PFSK-1 (cell line): Measurements from ENCODE around the gene IPO5.

ENCODE experiments used
- FOXP2 ChIP-seq: optimal IDR thresholded peaks from 2 replicates; pipeline ENCODE3; 2011; ENCODE audit warnings: borderline replicate concordance, control low read depth, inconsistent platforms; ENCODE audit not compliant: insufficient read depth; ENCODE audit errors: extremely low read length, extremely low read depth
- POLR2AphosphoS5 ChIP-seq: IDR thresholded peaks from 2 replicates; pipeline ENCODE4 v1.6.1; 2012; ENCODE audit warnings: low read depth, mild to moderate bottlenecking, control low read depth, low read length, moderate library complexity
- REST ChIP-seq, 2 experiments: IDR thresholded peaks; 2 replicates each; pipeline versions ENCODE4 v1.6.1 to v1.8.0; 2011 to 2012; ENCODE audit warnings: low read depth in 2 of 2, low read length in 2 of 2, control low read depth in 1 of 2, inconsistent platforms in 1 of 2, mild to moderate bottlenecking in 1 of 2, moderate library complexity in 1 of 2; ENCODE audit not compliant: insufficient read depth in 1 of 2
- SIN3A ChIP-seq: IDR thresholded peaks from 2 replicates; pipeline ENCODE4 v1.6.1; 2012; ENCODE audit warnings: mild to moderate bottlenecking, low read length, moderate library complexity, borderline replicate concordance; ENCODE audit not compliant: insufficient read depth
- TAF1 ChIP-seq: IDR thresholded peaks from 2 replicates; pipeline ENCODE4 v1.6.1; 2012; ENCODE audit warnings: low read length, control low read depth, borderline replicate concordance; ENCODE audit not compliant: insufficient read depth

The IPO5 gene

GRCh38 chr13:98052412-98052811, 98.9 kb downstream of the IPO5 start:
- TF ChIP-seq REST (IDR thresholded peaks at IDR 0.05; ENCODE audit: insufficient read depth in 1 of 2, low read depth in 2 of 2, low read length in 2 of 2) (no peak), TAF1 (no peak), FOXP2 (no peak), SIN3A (no peak), POLR2AphosphoS5 (no peak)

- TF ChIP-seq SIN3A (no peak), REST (IDR thresholded peaks at IDR 0.05; ENCODE audit: insufficient read depth in 1 of 2, low read depth in 2 of 2, low read length in 2 of 2) (no peak), FOXP2 (no peak), POLR2AphosphoS5 (no peak), TAF1 (no peak)
These were observed 100.8 kb downstream of the IPO5 start for GRCh38 chr13:98054301-98054700.

GRCh38 chr13:98055623-98056022, 102.1 kb downstream of the IPO5 start:
- no peak for TF ChIP-seq POLR2AphosphoS5
- no peak for TF ChIP-seq REST (IDR thresholded peaks at IDR 0.05; ENCODE audit: insufficient read depth in 1 of 2, low read depth in 2 of 2, low read length in 2 of 2)
- no peak for TF ChIP-seq SIN3A
- no peak for TF ChIP-seq FOXP2
- TF ChIP-seq TAF1: no peak

GRCh38 chr13:98056839-98057410, 103.5 kb downstream of the IPO5 start:
- TF ChIP-seq POLR2AphosphoS5 (no peak), FOXP2 (no peak), SIN3A (no peak), TAF1 (no peak), REST (IDR thresholded peaks at IDR 0.05; ENCODE audit: insufficient read depth in 1 of 2, low read depth in 2 of 2, low read length in 2 of 2) (no peak)
